IMR-90 (cell line): ENCODE measurements around the gene SNX33.
"Not testable (repeated sequence)": the region's sequence is repeated elsewhere in the genome, so short reads cannot be mapped to it uniquely, and the experiment has no call there.

Experiments
- CTCF ChIP-seq: conservative IDR thresholded peaks from 2 replicates; pipeline ENCODE4 v1.5.1; 2012; ENCODE audit warnings: mild to moderate bottlenecking, low read depth, low read length, improper control_type of control experiment
- MAFK ChIP-seq: IDR thresholded peaks from 2 replicates; pipeline ENCODE4 v1.6.1; 2012; ENCODE audit warnings: low read depth, low read length, improper control_type of control experiment

GRCh38 chr15:75710874-75711273 is 63.2 kb downstream of the SNX33 start:
- not testable (repeated sequence) for TF ChIP-seq CTCF, MAFK
